ENCODE data around the gene SUPT5H. TPM values are rescaled to one million over a fixed set of nuclear protein-coding genes. Genes with fewer than 3 reads are reported as not detected.

SUPT5H gene
- total and polyA plus RNA-seq, 2 of the 13 experiments (the other 11 are each of a cell fraction or from before 2014, with no cell fraction given): 48.2 to 51.7 TPM

DNA sequence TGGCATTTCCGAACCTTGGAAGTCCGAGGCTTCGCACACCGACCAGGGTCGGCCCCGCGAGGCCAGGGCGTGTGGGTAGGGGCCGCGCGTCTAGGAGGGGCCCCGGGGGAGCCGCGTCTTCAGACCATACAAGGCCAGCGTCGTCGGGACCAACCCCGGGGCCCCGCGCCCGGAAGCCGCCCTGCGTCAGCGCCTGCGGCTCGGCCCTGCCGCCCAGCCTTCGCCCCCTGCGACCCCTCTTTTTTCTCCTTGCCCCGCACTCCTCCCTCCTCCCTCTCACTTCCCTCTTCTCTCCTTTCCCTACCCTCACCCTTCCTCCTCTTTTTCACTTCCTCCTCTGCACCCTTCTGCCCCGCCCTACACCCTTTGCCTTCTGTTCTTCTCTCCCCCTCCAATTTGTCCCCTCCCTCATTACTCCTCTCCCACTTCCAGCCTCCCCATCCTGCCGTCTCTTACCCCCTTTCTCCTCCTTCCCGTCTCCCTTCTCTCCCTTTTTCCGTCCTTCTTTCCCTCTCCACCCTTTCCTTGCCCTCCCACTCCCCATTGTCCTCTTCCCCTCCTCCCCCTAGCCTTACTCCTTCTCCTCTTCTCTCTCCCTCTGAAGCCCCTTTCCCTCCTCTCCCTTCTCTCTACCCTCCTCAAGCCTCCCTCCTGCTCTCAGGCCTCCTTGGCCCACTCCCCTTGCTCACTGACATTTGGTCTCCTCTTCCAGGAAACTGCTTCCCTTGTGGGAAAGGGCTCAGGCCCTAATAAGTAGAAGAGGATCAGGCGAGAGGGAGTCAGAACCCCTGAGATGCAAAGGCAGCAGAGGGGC is 35.2 kb upstream of the SUPT5H start (continued):
- TF ChIP-seq SOX13 (IDR thresholded peaks at IDR 0.05) (no peak), SOX13 (CRISPR knock-in tag; conservative IDR thresholded peaks at IDR 0.05 in 1 of 2, IDR thresholded peaks at IDR 0.05 in 1 of 2) (no peak), DR1 (CRISPR knock-in tag; IDR thresholded peaks at IDR 0.05) (no peak), SP2 (CRISPR knock-in tag; IDR thresholded peaks at IDR 0.05) (0 out of 2 replicates have a peak, but pooled peaks have one; percentile 0), CBFB (CRISPR knock-in tag; IDR thresholded peaks at IDR 0.05) (no peak), ZNF629 (CRISPR knock-in tag; conservative IDR thresholded peaks at IDR 0.05) (no peak), TAF15 (IDR thresholded peaks at IDR 0.05; ENCODE audit: low read depth, low read length, poor library complexity, severe bottlenecking) (no peak), ERF (CRISPR knock-in tag; IDR thresholded peaks at IDR 0.05) (peak; percentile 48; the same call in 1 of the 2 replicates), ZFP36L2 (CRISPR knock-in tag; IDR thresholded peaks at IDR 0.05) (no peak)
- TF ChIP-seq, protein P1, sequence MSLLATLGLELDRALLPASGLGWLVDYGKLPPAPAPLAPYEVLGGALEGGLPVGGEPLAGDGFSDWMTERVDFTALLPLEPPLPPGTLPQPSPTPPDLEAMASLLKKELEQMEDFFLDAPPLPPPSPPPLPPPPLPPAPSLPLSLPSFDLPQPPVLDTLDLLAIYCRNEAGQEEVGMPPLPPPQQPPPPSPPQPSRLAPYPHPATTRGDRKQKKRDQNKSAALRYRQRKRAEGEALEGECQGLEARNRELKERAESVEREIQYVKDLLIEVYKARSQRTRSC (CRISPR knock-in tag; IDR thresholded peaks at IDR 0.05; ENCODE audit: low read depth): 0 out of 2 replicates have a peak, but pooled peaks have one; percentile 53
- TF ChIP-seq, protein P2, sequence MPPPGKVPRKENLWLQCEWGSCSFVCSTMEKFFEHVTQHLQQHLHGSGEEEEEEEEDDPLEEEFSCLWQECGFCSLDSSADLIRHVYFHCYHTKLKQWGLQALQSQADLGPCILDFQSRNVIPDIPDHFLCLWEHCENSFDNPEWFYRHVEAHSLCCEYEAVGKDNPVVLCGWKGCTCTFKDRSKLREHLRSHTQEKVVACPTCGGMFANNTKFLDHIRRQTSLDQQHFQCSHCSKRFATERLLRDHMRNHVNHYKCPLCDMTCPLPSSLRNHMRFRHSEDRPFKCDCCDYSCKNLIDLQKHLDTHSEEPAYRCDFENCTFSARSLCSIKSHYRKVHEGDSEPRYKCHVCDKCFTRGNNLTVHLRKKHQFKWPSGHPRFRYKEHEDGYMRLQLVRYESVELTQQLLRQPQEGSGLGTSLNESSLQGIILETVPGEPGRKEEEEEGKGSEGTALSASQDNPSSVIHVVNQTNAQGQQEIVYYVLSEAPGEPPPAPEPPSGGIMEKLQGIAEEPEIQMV (CRISPR knock-in tag; IDR thresholded peaks at IDR 0.05; ENCODE audit: low read depth): no peak
- TF ChIP-seq, protein P3, sequence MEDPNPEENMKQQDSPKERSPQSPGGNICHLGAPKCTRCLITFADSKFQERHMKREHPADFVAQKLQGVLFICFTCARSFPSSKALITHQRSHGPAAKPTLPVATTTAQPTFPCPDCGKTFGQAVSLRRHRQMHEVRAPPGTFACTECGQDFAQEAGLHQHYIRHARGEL (CRISPR knock-in tag; IDR thresholded peaks at IDR 0.05): no peak
- TF ChIP-seq, protein P4, sequence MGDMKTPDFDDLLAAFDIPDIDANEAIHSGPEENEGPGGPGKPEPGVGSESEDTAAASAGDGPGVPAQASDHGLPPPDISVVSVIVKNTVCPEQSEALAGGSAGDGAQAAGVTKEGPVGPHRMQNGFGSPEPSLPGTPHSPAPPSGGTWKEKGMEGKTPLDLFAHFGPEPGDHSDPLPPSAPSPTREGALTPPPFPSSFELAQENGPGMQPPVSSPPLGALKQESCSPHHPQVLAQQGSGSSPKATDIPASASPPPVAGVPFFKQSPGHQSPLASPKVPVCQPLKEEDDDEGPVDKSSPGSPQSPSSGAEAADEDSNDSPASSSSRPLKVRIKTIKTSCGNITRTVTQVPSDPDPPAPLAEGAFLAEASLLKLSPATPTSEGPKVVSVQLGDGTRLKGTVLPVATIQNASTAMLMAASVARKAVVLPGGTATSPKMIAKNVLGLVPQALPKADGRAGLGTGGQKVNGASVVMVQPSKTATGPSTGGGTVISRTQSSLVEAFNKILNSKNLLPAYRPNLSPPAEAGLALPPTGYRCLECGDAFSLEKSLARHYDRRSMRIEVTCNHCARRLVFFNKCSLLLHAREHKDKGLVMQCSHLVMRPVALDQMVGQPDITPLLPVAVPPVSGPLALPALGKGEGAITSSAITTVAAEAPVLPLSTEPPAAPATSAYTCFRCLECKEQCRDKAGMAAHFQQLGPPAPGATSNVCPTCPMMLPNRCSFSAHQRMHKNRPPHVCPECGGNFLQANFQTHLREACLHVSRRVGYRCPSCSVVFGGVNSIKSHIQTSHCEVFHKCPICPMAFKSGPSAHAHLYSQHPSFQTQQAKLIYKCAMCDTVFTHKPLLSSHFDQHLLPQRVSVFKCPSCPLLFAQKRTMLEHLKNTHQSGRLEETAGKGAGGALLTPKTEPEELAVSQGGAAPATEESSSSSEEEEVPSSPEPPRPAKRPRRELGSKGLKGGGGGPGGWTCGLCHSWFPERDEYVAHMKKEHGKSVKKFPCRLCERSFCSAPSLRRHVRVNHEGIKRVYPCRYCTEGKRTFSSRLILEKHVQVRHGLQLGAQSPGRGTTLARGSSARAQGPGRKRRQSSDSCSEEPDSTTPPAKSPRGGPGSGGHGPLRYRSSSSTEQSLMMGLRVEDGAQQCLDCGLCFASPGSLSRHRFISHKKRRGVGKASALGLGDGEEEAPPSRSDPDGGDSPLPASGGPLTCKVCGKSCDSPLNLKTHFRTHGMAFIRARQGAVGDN (CRISPR knock-in tag; IDR thresholded peaks at IDR 0.05): peak; percentile 91
- TF ChIP-seq, protein P5, sequence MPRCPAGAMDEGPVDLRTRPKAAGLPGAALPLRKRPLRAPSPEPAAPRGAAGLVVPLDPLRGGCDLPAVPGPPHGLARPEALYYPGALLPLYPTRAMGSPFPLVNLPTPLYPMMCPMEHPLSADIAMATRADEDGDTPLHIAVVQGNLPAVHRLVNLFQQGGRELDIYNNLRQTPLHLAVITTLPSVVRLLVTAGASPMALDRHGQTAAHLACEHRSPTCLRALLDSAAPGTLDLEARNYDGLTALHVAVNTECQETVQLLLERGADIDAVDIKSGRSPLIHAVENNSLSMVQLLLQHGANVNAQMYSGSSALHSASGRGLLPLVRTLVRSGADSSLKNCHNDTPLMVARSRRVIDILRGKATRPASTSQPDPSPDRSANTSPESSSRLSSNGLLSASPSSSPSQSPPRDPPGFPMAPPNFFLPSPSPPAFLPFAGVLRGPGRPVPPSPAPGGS (CRISPR knock-in tag; IDR thresholded peaks at IDR 0.05): no peak; the same call in 1 of the 2 replicates
- TF ChIP-seq, protein P6, sequence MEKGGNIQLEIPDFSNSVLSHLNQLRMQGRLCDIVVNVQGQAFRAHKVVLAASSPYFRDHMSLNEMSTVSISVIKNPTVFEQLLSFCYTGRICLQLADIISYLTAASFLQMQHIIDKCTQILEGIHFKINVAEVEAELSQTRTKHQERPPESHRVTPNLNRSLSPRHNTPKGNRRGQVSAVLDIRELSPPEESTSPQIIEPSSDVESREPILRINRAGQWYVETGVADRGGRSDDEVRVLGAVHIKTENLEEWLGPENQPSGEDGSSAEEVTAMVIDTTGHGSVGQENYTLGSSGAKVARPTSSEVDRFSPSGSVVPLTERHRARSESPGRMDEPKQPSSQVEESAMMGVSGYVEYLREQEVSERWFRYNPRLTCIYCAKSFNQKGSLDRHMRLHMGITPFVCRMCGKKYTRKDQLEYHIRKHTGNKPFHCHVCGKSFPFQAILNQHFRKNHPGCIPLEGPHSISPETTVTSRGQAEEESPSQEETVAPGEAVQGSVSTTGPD (CRISPR knock-in tag; IDR thresholded peaks at IDR 0.05): no peak
